GDM1 (cell line): Measurements from ENCODE around the gene ZACN.

ENCODE experiments used
- DNase-seq: peaks from one replicate; lab custom pipeline; 2025; lab: John Stamatoyannopoulos, UW

The ZACN gene

DNA sequence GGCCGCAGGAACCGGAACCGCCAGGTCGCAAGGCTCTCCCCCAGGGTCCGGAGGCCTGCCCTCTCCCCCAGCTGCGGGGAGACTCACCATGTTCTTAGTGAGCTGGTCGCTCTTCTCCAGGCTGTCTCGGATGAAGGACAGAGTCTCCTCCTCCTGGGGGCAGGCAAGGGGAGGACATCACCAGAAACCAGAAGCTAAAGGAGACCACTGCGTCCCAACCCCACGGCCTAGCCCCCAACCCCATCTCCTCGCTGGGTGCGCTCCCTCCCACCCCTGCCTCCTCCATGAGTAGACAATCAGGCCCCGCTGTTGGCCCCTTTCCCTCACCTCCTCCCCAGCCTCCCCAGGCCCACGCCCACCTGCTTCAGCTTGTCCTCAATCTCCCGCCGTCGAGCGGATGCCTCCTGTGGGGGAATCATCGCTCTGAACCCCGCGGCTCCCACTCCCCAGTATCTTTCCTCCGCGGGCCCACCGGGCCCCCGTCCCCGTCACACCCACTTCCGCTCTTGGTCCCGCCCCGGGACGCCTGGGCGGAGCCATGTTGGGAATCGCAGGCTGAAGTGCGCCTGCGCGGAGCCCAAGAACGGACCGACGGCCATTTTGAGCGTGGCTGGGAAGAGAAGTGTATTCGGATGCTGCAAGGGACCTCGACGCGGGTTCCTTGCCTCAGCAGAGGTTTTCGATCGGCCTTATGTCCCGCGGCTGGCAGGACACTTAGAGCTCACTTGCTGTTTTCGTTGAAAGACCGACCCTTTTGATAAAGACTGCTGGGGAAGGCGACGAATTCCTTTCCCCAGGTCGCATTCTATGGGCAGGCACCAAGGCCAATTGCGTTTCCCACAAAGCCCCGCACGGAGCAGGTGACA, 24.5 kb downstream of the ZACN start, which contains the start of gene EXOC7:
Gene EXOC7 (minus strand): TSS at position 514 of the 866 bp plus-strand sequence. CDS start 95 bp downstream, at position 419.
- peak; percentile 87 for DNase-seq

DNA sequence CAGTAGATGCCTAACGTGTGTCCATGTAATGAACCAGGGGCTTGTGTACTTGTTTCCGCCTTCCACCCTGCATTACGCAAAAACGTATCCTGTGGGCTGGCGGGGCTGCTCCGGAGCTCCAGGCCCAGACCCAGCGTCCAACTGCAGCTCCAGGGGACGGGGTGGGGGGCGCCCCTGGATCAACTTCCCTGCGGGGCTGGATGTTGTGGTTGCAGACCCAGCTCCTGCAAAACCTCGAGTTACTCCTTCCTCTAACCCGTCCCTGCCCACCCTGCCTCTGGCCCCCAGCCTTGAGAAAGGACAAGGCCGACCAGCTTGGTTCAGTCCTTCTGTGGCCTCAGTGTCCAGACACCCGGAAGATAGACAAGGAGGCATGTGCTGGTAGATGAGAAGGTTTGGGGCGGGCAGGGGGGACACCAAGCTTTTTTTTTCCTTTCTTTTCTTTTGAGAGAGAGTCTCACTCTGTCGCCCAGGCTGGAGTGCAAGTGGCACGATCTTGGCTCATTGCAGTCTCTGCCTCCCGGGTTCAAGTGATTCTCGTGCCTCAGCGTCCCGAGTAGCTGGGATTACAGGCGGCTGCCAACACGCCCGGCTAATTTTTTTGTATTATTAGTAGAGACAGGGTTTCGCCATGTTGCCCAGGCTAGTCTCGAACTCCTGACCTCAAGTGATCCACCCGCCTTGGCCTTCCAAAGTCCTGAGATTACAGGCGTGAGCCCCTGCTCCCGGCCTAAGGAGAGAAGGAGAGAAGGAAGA, 25.3 kb downstream of the ZACN start:
- no peak for DNase-seq

DNA sequence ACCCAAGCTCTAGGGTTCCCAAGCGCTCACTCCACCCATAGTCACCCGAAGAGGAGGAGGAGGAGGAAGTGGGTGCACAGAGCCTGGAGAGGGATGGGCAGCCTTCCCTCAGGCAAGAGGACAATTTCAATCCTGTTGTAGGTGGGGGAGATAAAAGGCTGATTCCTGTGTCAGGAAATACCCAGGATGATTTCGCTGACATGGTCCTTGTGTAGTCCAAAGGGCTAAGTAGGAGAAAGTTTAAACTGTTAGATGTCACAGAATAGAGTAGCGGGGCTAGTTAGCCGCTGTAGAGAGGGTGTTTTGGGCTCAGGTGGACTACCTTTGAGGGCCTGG, 25.9 kb downstream of the ZACN start:
- no peak for DNase-seq

DNA sequence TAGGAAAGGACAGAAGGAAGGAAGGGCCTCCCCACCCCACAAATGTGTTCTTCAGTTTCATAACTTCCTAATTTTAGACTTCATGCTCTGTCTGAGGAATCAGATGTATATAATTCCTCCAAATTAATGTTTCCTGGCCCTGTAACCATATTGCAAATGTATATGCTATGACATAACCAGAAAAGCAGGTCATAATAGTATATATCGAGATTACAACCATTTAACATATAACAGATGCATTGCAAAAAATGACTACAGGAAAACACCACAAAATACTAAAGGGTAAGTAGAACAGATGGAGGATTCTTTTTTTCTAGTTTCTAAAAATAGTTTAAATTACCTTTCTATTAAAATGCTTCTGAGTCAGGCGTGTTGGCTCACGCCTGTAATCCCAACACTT, 27.7 kb downstream of the ZACN start:
- no peak for DNase-seq

DNA sequence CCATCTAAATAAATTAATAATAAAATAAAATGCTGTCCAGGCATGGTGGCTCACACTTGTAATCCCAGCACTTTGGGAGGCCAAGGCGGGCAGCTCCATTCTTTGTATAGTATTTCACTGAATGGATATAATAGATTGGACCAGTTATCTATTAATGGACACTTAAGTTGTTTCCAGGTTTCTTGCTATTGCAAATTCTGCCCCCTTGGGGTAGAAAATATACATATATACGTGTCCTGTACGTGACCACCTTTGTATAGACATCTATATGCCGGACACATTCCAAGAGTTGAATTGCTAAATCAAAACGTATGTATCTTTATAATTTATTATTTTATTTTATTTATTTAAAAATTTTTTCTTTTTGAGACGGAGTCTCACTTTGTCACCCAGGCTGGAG, 28.5 kb downstream of the ZACN start:
- no peak for DNase-seq

DNA sequence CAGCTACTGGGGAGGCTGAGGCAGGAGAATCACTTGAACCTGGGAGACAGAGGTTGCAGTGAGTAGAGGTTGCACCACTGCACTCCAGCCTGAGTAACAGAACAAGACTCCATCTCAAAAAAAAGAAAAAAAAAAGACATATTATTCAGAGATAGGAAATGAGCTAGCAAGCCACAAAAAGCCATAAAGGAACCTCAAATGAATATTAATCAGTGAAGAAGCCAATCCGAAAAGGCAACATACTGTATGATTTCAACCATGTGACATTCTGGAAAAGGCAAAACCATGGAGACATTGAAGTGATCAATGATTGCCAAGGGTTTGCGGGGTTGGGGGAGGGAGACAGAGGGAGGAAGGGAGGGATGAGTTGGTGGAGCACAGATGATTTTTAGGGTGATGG, 33.0 kb downstream of the ZACN start:
- no peak for DNase-seq

DNA sequence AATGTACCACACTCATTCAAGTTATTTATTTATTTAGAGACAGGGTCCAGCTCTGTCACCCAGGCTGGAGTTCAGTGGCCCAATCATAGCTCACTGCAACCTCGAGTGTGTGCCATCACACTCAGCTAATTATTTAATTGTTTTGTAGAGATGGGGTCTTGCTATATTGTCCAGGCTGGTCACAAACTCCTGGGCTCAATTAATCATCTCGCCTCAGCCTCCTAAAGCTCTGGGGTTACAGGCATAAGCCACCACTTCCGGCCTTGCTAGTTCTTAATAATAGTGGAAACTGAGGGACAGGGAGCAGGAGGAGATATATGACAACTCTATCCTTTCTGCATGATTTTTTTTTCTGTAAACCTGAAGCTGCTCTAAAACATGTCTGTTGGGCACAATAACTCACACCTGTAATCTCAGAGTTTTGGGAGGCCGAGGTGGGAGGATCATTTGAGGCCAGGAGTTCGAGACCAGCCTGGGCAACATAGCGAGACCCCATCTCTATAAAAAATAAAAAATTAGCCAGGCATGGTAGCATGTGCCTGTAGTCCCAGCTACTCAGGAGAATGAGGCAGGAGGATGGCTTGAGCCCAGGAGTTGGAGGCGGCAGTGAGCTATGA, 36.3 kb downstream of the ZACN start:
- DNase-seq: no peak

DNA sequence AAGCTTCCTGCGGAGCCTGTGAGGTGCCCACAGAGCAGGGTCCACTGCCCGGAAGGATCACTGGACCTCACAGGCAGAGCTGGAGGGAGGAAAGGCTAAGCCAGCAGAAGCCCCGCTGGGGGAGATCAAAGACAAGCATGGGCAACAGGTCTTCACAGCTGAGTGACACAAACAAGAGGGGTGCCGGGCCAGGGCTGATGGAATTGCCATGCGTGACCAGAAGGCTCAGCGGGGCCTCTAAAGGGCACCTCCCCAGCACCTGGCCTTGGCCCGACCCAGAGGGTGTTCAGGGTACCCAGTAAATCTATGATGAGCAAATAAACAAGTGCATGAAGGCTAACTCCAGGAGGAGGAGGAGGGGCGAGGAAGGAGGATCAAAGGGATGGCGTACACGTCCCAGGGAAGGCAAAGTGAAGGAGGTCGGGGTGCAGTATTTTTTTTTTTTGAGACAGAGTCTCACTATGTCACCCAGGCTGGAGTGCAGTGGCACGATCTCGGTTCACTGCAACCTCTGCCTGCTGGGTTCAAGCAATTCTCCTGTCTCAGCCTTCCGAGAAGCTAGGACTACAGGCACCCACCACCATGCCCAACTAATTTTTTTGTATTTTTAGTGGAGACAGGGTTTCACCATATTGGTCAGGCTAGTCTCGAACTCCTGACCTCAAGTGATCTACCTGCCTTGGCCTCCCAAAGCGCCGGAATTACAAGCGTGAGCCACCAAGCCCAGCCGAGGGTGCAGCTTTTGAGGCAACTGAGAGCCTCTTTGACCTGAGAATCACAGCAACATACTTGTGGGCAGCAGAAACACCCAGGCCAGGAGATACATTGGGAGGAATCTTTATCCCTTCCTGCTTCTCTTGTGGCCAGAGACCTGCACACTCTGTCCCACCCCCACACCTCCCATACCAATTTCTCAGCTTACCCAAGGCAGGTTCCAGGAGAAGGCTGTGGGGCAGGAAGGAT, 40.7 kb downstream of the ZACN start:
- no peak for DNase-seq

DNA sequence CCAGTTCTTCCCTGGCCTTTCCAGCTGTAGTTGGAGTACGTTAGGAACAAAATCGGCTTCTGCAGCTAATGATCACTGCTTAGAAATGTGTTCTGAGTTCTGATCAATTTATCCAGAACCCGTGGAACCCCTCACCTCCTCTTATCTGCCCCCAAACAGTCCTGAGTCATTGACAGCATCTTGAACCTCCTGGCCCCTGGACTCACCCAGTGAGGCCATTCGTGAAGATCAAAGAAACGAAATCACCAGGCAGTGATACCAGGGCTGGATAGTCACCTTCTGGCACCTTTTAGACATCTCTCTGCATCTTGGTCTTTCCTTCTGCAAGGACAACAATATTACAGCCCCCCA, 41.7 kb downstream of the ZACN start:
- DNase-seq: no peak

DNA sequence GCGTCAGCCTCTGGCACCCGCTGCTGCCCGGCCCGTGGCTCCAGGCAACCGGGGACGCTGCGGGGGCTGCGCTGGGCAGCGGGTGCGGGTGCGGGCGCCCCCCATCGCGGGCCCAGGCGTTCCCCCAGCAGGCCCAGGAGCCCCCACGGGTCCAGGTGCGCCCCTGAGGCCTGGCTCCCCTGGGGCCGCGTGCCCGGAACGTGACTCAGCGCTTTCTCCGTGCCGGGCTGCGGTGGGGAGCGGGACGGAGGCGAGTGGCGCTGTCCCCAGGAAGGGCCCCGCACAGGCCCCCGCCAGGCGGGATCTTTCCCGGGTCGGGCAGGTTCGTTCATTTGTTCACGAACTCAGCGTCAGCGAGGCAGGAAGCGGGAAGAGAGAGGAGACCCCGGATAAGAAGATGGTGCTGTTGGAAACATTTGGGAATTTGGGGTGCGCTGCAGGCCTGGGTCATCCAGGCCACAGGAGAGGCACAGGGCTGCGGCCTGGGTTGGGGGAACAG, 43.0 kb downstream of the ZACN start:
- no peak for DNase-seq

DNA sequence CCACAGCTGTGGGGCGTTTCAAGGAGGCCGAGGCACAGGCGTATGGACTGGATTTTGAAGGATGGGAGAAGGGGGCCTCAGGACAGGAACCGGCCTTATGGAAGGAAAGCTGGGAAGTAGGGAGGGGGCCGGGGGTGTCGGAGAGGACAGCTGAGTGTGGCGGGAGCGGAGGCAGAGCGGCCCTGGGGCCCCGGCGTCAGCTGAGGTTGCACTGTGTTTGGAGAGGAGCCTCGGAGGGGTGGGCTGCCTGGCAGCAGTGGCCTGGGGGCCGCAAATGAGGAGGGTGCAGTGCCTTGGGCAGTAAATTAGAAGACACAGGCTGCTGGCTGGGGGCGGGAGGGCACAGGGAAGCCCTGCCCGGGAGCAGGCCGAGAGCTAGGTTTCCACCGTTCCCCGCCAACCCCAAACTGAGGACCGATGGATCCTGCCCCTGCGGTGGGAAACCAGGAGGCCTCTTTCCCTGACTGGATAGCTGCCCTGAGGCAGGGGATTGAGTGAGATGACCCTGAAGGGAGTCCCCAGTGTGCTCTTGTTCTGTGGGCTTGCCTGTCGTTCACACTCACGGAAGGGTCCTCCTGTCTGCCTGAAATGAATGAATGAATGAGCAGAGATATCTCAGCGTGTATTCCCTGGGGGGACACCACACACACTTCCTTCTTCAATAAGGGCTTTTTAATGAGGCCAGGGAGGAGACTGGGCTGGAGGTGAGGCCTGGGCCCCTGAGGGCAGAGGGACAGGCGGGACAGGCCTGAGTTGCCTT, 43.6 kb downstream of the ZACN start:
- no peak for DNase-seq

DNA sequence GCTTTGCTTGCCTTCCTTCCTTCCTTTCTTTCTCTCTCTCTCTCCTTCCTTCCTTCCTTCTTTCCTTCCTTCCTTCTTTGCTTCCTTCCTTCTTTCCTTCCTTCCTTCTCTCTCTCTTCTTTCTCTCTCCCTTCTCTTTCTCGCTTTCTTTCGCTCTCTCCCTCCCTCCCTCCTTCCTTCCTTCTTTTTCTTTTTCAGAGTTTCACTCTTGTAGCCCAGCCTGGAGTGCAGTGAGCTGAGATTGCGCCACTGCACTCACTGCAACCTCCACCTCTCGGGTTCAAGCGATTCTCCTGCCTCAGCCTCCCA, 44.2 kb downstream of the ZACN start:
- no peak for DNase-seq

DNA sequence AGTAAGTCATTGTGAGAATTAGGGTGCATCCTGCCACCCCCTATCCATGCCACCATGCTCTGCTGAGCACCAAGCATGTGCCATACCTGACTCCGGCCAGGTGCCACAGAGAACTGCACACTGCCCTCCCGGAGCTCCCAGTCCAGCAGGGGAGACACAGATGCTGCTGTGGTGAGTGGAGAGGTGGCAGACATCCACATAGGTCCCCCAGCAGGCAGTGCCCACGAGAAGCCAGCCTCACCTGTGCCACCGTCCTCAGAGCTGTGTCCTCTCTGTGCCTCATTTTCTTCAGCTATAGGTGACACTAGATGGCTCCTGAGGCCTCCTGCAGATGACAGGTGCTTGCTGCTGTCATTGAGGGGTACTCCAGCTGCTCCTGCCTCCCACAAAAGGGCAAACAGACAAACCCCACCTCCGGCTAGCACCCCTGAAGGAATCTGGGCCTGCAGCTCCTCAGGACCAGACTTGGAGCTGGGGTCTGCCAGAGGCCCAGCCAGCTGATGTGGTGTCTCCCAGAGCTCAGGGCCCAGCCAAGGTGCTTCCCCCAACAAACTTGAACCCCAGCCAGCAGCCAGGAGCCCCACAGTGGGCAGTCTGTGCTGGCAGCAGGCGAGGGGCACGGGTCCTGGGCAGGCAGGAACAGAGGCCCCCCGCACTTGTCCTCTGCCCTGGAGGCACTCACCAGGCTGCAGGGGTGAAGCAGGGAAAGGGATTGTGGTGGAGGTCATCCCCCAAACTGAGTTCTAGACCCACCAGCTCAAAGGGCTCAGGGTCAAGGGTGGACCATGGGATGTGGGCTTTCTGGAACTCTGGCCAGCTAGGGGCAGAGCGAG, 45.0 kb downstream of the ZACN start:
- DNase-seq: no peak

DNA sequence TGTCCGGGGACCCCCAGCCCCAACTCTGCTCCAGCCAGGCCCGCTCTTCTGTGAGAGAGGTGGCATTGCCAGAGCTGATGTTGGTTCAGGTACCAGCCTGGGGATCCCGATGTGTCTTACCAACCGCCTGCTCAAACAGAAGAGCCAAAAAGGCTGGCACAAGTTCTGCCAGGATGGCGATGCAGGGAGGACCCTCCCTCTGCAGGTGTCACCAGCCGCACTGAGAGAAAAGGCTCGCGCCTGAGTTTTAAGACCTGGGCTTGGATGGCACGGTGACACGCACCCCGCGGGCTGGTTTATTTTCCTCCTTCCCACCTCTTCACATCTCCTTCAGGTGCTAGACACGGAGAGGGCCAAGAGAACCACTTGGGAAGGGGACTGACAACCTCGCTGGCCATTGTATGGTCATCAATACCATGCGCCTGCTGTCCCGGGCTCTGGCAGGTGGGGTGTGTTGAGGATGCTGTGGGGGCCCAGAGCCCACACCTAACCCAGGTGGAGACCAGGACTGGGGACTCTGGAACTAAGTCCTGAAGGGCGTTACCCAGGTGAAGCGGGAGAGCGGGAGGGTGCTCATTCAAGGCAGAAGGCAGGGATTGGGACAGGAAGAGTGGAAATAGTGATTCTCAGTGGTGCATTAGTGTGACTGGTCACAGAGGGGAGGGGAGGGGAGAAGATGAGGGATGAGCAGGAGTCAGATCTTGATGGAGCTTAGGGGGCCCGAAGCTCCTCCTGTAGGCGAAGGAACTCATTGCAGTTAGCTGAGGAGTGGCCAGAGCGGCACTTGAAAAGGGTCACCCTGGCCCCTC, 45.8 kb downstream of the ZACN start:
- DNase-seq: no peak

DNA sequence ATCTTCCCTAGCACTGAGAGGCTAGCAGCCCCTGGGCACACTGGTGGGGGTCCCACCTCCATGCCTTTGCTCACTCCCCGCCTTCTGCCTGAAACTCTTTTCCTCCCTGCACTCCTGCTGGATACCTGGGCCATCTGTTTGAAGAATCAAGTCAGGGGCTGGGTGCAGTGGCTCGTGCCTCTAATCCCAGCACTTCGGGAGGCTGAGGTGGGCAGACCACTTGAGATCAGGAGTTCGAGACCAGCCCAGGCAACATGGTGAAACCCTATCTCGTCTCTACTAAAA, 46.4 kb downstream of the ZACN start:
- DNase-seq: no peak

DNA sequence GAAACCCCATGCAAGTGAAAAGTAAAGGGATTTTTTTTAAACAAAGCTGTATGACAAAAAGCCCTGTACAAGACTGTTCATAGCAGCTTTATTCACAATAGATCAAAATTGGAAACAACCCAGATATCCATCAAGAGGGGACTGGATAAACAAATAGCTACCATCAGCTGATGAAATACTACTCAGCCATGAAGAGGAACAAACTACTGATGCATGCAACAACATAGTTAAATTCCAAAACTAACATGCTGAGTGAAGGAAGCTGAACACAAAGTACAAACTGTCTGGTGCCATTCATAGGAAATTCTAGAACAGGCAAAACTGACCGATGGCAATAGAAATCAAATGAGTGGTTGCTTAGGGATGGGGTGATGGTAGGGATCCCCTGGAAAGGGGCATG, 46.9 kb downstream of the ZACN start:
- DNase-seq: no peak

DNA sequence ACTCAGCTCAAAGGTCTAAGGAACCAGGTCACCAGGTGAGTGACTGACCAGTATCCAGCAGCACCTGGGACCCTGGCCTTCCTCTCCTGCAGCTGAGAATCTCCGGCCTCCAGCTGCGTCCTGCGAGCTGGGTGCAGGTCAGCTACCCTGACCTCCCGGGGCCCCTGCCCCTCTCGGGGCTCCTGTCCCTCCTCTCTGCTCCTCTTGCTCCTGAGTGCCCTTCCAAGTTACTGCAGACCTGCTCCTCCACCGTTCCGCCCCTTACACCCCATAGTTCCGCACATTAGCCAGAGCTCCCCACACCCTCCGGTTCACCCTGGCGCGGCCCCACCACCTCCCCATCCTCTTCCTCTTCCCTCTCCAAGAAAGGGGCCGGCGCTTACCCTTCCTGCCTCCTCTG, 51.5 kb downstream of the ZACN start:
- DNase-seq: no peak

DNA sequence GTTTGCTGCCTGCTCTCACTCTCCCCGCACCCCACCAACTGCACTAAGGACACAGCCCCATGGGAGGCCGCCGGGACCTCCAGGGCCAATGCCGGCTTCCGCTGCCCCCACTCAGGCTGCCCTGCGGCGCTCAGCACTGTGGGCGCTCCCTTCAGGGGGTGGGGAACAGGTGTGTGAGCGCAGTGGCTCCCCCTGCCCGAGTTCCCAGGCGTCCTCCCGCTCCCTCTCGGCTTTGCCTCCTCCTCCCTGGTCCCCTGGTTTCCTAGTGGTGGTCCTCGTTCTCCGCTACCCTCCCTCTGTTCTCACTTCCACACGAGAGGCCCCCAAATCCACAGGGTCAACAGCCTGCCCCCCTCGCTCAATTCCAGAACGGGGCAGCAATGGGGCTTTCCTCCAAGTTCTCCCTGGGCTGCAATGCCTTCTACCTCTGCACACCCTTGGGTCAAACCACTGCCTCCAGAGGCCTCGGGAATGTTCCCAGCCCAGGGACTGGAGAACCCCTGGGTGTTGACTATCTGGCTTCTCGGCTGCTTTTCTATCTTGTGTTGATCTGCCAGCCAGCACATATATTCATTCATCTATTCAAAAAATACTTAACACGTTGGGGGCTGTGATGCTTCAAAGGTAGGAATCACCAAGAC, 52.2 kb downstream of the ZACN start:
- no peak for DNase-seq
